K562 (cell line): ENCODE results near the gene TAF11. TPM values are rescaled to one million over a fixed set of nuclear protein-coding genes. Genes with fewer than 3 reads are reported as not detected.

Experiments
- BRCA1 ChIP-seq, 2 experiments: fragments of 450-650 bp in 1 of 2; sonication (generic) in 1 of 2; formaldehyde crosslinking in 1 of 2; IDR thresholded peaks; 2 replicates each; pipeline versions ENCODE4 v1.5.0 to v1.6.1; 2017 to 2020; ENCODE audit warnings: mild to moderate bottlenecking in 1 of 2, missing genetic modification reagents in 1 of 2
- FOSL1 ChIP-seq: fragments of 200-800 bp; sonication (Bioruptor generic); conservative IDR thresholded peaks from 2 replicates; pipeline ENCODE4 v1.6.1; 2016; ENCODE audit warnings: missing genetic modification characterization, missing compliant biosample characterization
- HDGF ChIP-seq: fragments of 450-650 bp; IDR thresholded peaks from 2 replicates; pipeline ENCODE4 v1.6.1; 2016
- JUND ChIP-seq, 2 experiments: IDR thresholded peaks; 2 replicates in 1 of 2; 3 replicates in 1 of 2; pipeline ENCODE4 v1.6.1; 2011; ENCODE audit warnings: borderline replicate concordance in 2 of 2, low read depth in 2 of 2, low read length in 2 of 2, improper control_type of control experiment in 1 of 2, missing biosample characterization in 1 of 2, missing genetic modification characterization in 1 of 2, missing genetic modification reagents in 1 of 2
- REST ChIP-seq, 2 experiments: fragments of 450-650 bp; formaldehyde crosslinking in 1 of 2; IDR thresholded peaks; 2 replicates each; pipeline versions ENCODE4 v1.4.0 to v1.6.1; 2014 to 2020; ENCODE audit warnings: mild to moderate bottlenecking in 2 of 2, borderline replicate concordance in 1 of 2, low read depth in 1 of 2
- SMARCB1 ChIP-seq: IDR thresholded peaks from 2 replicates; pipeline ENCODE4 v1.6.1; 2011; ENCODE audit warnings: improper control_type of control experiment, low read depth; ENCODE audit not compliant: insufficient read length
- U2AF1 ChIP-seq: fragments of 200-400 bp; formaldehyde crosslinking; optimal IDR thresholded peaks from 2 replicates; pipeline ENCODE3; 2017; ENCODE audit warnings: mild to moderate bottlenecking, low read depth, low read length, moderate library complexity
- ZBTB11 ChIP-seq, 3 experiments: fragments of 200-800 bp in 1 of 3; fragments of 250-450 bp in 1 of 3; fragments of 450-650 bp in 1 of 3; sonication (Bioruptor Pico) in 1 of 3; sonication (Bioruptor generic) in 1 of 3; formaldehyde crosslinking in 1 of 3; IDR thresholded peaks; 2 replicates each; pipeline versions ENCODE4 v1.6.1 to v1.8.0; 2016 to 2022; ENCODE audit warnings: mild to moderate bottlenecking in 2 of 3, missing genetic modification characterization in 2 of 3, missing compliant biosample characterization in 1 of 3, moderate library complexity in 1 of 3
- ZC3H11A ChIP-seq: IDR thresholded peaks from 2 replicates; pipeline ENCODE4 v1.6.1; 2012; ENCODE audit warnings: low read depth, low read length, improper control_type of control experiment
- polyA plus RNA-seq, 8 experiments: library from polyadenylated mRNA; depleted of rRNA in 4 of 8; stranded (reverse) in 5 of 8; unstranded in 3 of 8; fragments of >200 nt; fragmentation: Nextera tagmentation in 2 of 8; fragmentation: Illumina TruSeq in 1 of 8; extraction: Ambion mirVana in 2 of 8; extraction: Trizol in 1 of 8; gene quantifications; 2 replicates each; pipeline versions ENCODE4 v1.2.1 to v1.2.3, GENCODE V29; 2011 to 2014; ENCODE audit warnings: inconsistent platforms in 1 of 8, missing spikeins in 1 of 8
- total RNA-seq, 7 experiments: library from RNA; depleted of rRNA in 6 of 7; stranded (reverse); fragments of >200 nt in 6 of 7; fragmentation: Illumina TruSeq in 2 of 7; extraction: Trizol in 2 of 7; gene quantifications; 2 replicates each; pipeline versions ENCODE4 v1.2.1 to v1.2.3, GENCODE V29; 2011 to 2021; ENCODE audit warnings: low replicate concordance in 1 of 7
- TF ChIP-seq, protein P1 (sequence below): fragments of 250-450 bp; sonication (Bioruptor Pico); IDR thresholded peaks from 2 replicates; pipeline ENCODE4 v1.4.0; 2020; ENCODE audit warnings: mild to moderate bottlenecking
- TF ChIP-seq, protein P2 (sequence below): fragments of 200-800 bp; sonication (Bioruptor generic); IDR thresholded peaks from 2 replicates; pipeline ENCODE4 v1.6.1; 2017; ENCODE audit warnings: missing genetic modification characterization, missing compliant biosample characterization

The TAF11 gene
- total and polyA plus RNA-seq, 9 of the 15 experiments (the other 6 are each of a cell fraction or from before 2014, with no cell fraction given): 40.9 to 91.9 (median 71.9) TPM

- peak; percentile 82 for TF ChIP-seq REST (IDR thresholded peaks at IDR 0.05; ENCODE audit: borderline replicate concordance)
- TF ChIP-seq REST (CRISPR knock-in tag; IDR thresholded peaks at IDR 0.05; ENCODE audit: low read depth): no peak
- TF ChIP-seq U2AF1: no peak
- 0 out of 6 replicates have a peak, but pooled peaks of 1 of the 3 experiments have one; percentile 19 for TF ChIP-seq ZBTB11 (CRISPR knock-in tag; IDR thresholded peaks at IDR 0.05)
- TF ChIP-seq, protein P1, sequence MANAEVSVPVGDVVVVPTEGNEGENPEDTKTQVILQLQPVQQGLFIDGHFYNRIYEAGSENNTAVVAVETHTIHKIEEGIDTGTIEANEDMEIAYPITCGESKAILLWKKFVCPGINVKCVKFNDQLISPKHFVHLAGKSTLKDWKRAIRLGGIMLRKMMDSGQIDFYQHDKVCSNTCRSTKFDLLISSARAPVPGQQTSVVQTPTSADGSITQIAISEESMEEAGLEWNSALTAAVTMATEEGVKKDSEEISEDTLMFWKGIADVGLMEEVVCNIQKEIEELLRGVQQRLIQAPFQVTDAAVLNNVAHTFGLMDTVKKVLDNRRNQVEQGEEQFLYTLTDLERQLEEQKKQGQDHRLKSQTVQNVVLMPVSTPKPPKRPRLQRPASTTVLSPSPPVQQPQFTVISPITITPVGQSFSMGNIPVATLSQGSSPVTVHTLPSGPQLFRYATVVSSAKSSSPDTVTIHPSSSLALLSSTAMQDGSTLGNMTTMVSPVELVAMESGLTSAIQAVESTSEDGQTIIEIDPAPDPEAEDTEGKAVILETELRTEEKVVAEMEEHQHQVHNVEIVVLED (CRISPR knock-in tag): no peak
- TF ChIP-seq HDGF: no peak
- no peak for TF ChIP-seq ZC3H11A
- TF ChIP-seq JUND (IDR thresholded peaks at IDR 0.05; ENCODE audit: borderline replicate concordance, low read depth, low read length): no peak
- peak; percentile 59; the same call in 1 of the 3 replicates for TF ChIP-seq JUND (tag; IDR thresholded peaks at IDR 0.05; ENCODE audit: borderline replicate concordance, low read depth, low read length)
- peak; percentile 62 for TF ChIP-seq FOSL1
- TF ChIP-seq, protein P2, sequence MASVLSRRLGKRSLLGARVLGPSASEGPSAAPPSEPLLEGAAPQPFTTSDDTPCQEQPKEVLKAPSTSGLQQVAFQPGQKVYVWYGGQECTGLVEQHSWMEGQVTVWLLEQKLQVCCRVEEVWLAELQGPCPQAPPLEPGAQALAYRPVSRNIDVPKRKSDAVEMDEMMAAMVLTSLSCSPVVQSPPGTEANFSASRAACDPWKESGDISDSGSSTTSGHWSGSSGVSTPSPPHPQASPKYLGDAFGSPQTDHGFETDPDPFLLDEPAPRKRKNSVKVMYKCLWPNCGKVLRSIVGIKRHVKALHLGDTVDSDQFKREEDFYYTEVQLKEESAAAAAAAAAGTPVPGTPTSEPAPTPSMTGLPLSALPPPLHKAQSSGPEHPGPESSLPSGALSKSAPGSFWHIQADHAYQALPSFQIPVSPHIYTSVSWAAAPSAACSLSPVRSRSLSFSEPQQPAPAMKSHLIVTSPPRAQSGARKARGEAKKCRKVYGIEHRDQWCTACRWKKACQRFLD (CRISPR knock-in tag): no peak
- TF ChIP-seq BRCA1 (IDR thresholded peaks at IDR 0.05): no peak
- TF ChIP-seq BRCA1 (CRISPR knock-in tag; IDR thresholded peaks at IDR 0.05): no peak
- TF ChIP-seq SMARCB1: no peak
Observed at GRCh38 chr6:34859951-34860350, 27.9 kb downstream of the TAF11 start (continued).
